COLO668 (cell line): ENCODE results near the gene POLR2E.
A peak's percentile ranks its signal among the peaks of the same experiment; 100 is the strongest.

Experiments
- DNase-seq: peaks from one replicate; lab custom pipeline; 2025; ENCODE audit not compliant: unreplicated experiment; lab: John Stamatoyannopoulos, UW

Gene POLR2E

DNA sequence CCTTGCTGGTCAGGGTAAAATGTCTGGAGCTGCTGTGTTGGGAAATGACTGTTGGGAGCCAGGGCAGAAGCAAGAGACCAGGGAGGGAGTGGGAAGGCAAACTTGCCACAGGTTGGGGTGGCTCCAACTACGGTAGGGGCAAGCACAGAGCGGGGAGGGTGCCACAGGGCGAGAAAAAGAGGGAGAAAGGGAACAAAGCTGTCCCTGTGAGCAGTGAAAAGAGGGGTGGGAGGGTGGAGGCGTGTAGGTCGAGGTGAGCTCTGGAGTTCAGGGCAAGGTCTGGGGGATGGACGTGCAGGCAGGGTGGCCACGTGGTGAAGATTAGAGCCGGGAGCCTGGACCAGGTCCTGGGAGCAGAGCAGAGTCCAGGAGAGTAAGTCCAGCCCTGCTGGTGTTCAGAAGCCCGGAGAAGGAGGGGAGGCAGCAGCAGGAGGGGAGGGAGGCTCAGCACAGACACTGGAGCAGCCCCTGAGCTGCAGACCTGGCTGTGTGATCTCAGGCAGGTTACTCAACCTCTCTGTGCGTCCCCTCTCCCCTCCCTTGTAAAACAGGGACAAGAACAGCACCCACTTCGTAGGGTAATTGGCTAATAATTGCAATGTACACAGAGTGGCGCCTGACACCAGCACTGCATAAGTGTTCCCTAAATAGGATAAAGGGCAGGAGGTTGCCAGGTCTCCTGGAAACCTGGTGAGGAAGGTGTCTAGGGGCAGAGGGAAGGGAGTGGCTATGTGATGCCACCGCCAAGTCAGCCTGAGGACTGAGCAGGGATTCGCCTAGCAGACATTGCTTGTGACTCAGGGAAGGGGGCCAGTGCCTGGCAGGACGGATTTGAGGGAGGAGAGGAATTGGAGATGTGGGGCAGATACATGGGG is 3.2 kb upstream of the POLR2E start:
- DNase-seq: peak; percentile 43

GRCh38 chr19:1097810-1098176 is 2.6 kb upstream of the POLR2E start:
- peak; percentile 39 for DNase-seq

- DNase-seq: no peak
Measured at GRCh38 chr19:1094655-1094977, 559 bp downstream of the POLR2E start.

GRCh38 chr19:1093811-1094553 is 1.2 kb downstream of the POLR2E start:
- no peak for DNase-seq

GRCh38 chr19:1093330-1093729 is 1.8 kb downstream of the POLR2E start:
- DNase-seq: no peak

GRCh38 chr19:1091544-1092175 is 3.5 kb downstream of the POLR2E start:
- DNase-seq: no peak

- DNase-seq: no peak
Measured at GRCh38 chr19:1090731-1091543, 4.2 kb downstream of the POLR2E start.

DNA sequence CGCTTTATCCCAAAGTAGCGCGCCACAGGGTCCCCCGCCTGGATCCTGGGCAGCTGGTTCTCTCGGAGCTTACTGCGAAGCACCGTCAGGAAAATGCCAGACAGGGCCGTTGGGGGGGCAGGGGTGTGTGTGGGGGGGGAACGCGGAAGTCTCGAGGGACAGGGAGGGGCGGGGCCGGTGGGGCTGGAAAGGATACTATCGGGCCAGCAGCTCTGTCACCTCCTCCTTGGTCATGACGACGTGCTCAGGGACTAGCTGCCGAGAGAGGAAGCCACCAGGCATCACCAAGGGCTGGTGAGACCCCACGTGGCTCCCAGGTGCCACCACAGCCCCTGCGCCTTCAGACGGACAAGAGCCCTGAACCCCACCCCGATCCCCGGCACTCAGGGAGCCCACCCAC is 5.3 kb downstream of the POLR2E start:
- no peak for DNase-seq

- no peak for DNase-seq
Measured at GRCh38 chr19:1089126-1089771, 5.9 kb downstream of the POLR2E start.

- no peak for DNase-seq
Measured at GRCh38 chr19:1088416-1089010, 6.7 kb downstream of the POLR2E start.

- no peak for DNase-seq
Measured at GRCh38 chr19:1087813-1088415, 7.3 kb downstream of the POLR2E start.

GRCh38 chr19:1086613-1087012 is 8.6 kb downstream of the POLR2E start:
- no peak for DNase-seq

- no peak for DNase-seq
Measured at GRCh38 chr19:1085676-1086442, 9.3 kb downstream of the POLR2E start.

DNA sequence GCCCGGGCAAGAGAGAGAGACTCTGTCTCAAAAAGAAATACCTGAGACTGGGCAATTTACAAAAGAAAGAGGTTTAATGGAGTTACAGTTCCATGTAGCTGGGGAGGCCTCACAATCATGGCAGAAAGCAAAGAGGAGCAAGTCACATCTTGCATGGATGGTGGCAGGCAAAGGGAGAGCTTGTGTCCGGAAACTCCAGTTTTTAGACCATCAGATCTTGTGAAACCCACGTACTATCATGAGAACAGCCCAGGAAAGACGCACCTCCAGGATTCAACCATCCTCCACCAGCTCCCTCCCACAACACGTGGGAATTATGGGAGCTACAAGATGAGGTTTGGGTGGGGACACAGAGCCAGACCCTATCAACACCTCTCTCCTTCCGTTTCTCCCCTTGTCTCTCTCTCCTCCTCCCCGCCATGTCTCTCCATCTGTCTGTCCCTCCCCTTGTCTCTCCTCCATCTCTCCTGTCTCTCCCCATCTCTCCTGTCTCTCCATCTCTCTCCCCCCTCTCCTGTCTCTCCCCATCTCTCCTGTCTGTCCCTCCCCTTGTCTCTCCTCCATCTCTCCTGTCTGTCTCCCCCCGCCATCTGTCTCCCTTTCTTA is 10.0 kb downstream of the POLR2E start:
- DNase-seq: no peak

GRCh38 chr19:1084024-1084868 is 10.9 kb downstream of the POLR2E start:
- peak; percentile 79 for DNase-seq

- peak; percentile 49 for DNase-seq
Measured at GRCh38 chr19:1082928-1083816, 12.0 kb downstream of the POLR2E start.
